GM12875 (cell line): ENCODE results near the gene ABCC9.
"Not testable (repeated sequence)": the region's sequence is repeated elsewhere in the genome, so short reads cannot be mapped to it uniquely, and the experiment has no call there.

ENCODE experiments used
- H3K4me3 ChIP-seq: one replicate; pipeline ENCODE4 v1.5.1; 2011; ENCODE audit warnings: low read depth, low read length, control low read depth
- CTCF ChIP-seq: IDR thresholded peaks from 2 replicates; pipeline ENCODE4 v1.5.1; 2011; ENCODE audit warnings: low read depth, mild to moderate bottlenecking, control low read depth, inconsistent platforms, low read length, moderate library complexity, borderline replicate concordance; ENCODE audit not compliant: insufficient read depth

The ABCC9 gene

GRCh38 chr12:21913823-21914222 is 27.4 kb downstream of the ABCC9 start:
- TF ChIP-seq CTCF = no peak
- H3K4me3 ChIP-seq = no peak overlapping the region

GRCh38 chr12:21912318-21912717 is 28.9 kb downstream of the ABCC9 start:
- TF ChIP-seq CTCF = no peak
- H3K4me3 ChIP-seq = no peak overlapping the region

GRCh38 chr12:21911832-21912231 is 29.4 kb downstream of the ABCC9 start:
- no peak for TF ChIP-seq CTCF
- no peak overlapping the region for H3K4me3 ChIP-seq

GRCh38 chr12:21910657-21911056 is 30.6 kb downstream of the ABCC9 start:
- no peak overlapping the region for H3K4me3 ChIP-seq
- TF ChIP-seq CTCF = no peak

GRCh38 chr12:21907948-21908837 is 33.0 kb downstream of the ABCC9 start:
- TF ChIP-seq CTCF = no peak

GRCh38 chr12:21906919-21907493 is 34.2 kb downstream of the ABCC9 start:
- H3K4me3 ChIP-seq = no peak overlapping the region
- TF ChIP-seq CTCF = no peak

More at GRCh38 chr12:21907948-21908837, 33.0 kb downstream of the ABCC9 start:
- H3K4me3 ChIP-seq = no peak overlapping the region

GRCh38 chr12:21899532-21899931 is 41.7 kb downstream of the ABCC9 start:
- H3K4me3 ChIP-seq = not testable (repeated sequence)
